Activated T-cell treated with anti-CD3 and anti-CD28 coated beads for 1 hour (primary cell): ENCODE measurements around the gene ABLIM3.

Experiments used
- DNase-seq: peaks from one replicate; pipeline ENCODE4 v3.0.0-alpha.2; 2020; ENCODE audit warnings: low read depth

The ABLIM3 gene

GRCh38 chr5:149282027-149282965, 141.0 kb downstream of the ABLIM3 start:
- DNase-seq = no peak

- DNase-seq = no peak
Measured at GRCh38 chr5:149282966-149283332, 141.7 kb downstream of the ABLIM3 start.

- no peak for DNase-seq
Measured at GRCh38 chr5:149283626-149284480, 142.6 kb downstream of the ABLIM3 start.

- no peak for DNase-seq
Measured at GRCh38 chr5:149284501-149284900, 143.2 kb downstream of the ABLIM3 start.

- no peak for DNase-seq
Measured at GRCh38 chr5:149285153-149285552, 143.9 kb downstream of the ABLIM3 start.

GRCh38 chr5:149288436-149288835, 147.1 kb downstream of the ABLIM3 start:
- no peak for DNase-seq

- no peak for DNase-seq
Measured at GRCh38 chr5:149289301-149289700, 148.0 kb downstream of the ABLIM3 start.

- DNase-seq = no peak
Measured at GRCh38 chr5:149294872-149295829, 153.9 kb downstream of the ABLIM3 start.

GRCh38 chr5:149297340-149298025, 156.2 kb downstream of the ABLIM3 start:
- no peak for DNase-seq

GRCh38 chr5:149298163-149298562, 156.9 kb downstream of the ABLIM3 start:
- DNase-seq = no peak

- no peak for DNase-seq
Measured at GRCh38 chr5:149298842-149299404, 157.6 kb downstream of the ABLIM3 start.

- no peak for DNase-seq
Measured at GRCh38 chr5:149299451-149300054, 158.3 kb downstream of the ABLIM3 start.

- no peak for DNase-seq
Measured at GRCh38 chr5:149300441-149300840, 159.1 kb downstream of the ABLIM3 start.

- DNase-seq = no peak
Measured at GRCh38 chr5:149301049-149301743, 159.9 kb downstream of the ABLIM3 start.

- no peak for DNase-seq
Measured at GRCh38 chr5:149301744-149302380, 160.6 kb downstream of the ABLIM3 start.

- DNase-seq = no peak
Measured at GRCh38 chr5:149302641-149303040, 161.3 kb downstream of the ABLIM3 start.

- no peak for DNase-seq
Measured at GRCh38 chr5:149303210-149303609, 161.9 kb downstream of the ABLIM3 start.

GRCh38 chr5:149304195-149305078, 163.1 kb downstream of the ABLIM3 start:
- no peak for DNase-seq
